HG02759 (cell line): Measurements from ENCODE around the gene BCL7B.
"Not testable (repeated sequence)": the region's sequence is repeated elsewhere in the genome, so short reads cannot be mapped to it uniquely, and the experiment has no call there.

Experiments used
- ATAC-seq: cut with Tn5 transposase; IDR thresholded peaks from one replicate; pipeline ENCODE4 v1.9.1; 2021; ENCODE audit warnings: mild to moderate bottlenecking, moderate library complexity; ENCODE audit not compliant: unreplicated experiment

BCL7B gene

DNA sequence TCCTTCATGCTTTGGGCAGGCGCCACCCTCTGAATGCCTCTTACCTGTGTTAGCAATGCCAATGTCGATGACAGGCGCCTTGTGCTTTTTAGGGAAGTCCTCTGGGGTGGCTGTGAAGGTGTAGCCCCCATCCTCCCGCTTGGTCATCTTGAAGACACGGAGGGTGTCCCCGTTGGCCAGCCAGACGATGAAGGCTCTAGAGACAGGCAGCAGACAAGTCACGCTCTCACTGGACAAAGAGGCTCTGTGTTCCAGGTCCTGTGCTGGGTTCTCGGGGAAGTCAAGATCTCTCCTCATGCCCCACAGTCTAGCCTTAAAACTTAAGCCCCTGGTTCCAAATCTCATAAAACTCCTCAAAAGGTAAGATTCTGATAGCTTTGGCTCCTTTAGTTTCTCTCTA, 15.8 kb upstream of the BCL7B start:
- ATAC-seq: no peak

DNA sequence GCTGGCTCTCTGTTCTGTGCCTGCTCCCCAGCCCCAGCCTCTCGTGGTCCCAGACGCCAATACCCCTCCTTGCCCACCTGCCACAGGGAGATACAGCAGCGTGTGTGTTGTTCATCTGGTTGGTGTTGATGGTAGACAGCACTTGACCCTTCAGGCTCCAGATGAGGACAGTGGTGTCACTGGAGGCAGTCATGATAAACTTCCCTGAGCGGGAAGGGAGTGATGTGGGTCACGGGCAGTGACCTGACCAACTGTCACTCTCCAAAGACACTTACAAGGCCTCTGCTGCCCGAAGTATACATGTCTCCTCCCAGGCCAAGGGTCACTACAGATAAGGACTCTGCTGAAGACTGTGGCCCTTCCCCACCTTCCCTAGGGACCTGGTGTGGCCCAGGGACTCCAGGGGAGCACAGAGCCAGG, 15.3 kb upstream of the BCL7B start:
- no peak for ATAC-seq

DNA sequence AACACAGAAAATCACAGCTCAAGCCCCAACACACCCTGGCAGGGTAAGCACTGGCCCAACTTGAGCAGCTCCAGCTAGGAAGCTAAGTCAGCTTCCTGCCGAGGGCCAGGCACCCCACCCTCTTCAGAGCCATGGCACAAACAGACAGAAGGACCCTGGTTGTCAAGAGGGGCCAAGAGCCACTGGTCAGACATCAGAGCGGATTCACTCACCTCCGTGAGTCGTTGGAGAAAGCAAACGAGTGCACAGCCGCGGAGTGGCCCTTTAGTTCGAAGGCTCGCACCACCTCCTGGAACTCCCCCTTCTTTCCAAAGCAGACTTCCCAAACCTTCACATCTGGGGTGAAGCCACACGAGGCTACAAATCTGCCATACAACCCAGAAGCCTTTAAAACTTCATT, 13.5 kb upstream of the BCL7B start:
- no peak for ATAC-seq

DNA sequence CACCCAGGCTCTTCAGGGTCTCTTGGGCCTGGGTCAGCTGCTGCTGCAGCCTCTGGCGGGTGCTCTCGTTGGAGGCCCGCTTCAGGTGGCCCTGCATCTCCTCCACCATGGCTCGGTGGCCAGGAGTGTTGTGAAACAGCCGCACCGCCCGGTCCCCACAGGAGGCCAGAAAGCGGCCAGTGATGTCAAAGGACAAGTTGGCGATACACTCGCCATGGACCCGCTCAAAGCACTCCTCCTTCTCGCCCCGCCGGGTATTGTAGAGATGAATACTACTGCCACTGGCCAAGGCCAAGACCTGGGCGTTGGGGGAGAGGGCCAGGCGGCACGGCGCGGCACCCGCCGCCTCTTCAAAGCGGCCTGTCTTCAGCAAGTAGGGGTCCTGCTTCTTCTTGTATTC, 13.0 kb upstream of the BCL7B start:
- ATAC-seq: no peak

DNA sequence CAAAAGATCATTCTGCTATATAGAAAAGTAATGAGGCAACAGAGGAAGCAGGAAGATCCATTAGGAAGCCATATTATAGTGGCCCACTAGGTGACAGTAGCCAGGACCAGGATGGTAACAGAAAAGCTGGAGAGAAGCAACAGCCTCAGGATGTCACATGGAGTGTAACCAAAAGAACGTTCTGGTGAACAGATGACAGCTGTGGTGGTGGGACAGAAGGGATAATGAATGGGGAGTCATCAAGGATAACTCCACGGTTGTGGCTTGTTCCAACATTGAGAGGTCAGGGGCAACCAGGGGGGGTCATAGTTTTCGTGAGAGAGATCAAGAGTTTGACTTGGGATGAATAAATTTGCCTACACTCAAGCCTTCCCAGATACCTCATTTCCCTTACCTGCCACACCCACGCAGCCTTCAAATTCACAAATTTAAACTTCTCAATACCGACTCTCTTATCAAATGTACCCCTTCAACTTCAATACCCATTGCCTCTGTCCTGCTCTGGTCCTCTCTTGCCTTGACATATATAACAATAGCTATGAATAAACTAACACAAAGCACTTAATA, 11.6 kb upstream of the BCL7B start:
- ATAC-seq: no peak

DNA sequence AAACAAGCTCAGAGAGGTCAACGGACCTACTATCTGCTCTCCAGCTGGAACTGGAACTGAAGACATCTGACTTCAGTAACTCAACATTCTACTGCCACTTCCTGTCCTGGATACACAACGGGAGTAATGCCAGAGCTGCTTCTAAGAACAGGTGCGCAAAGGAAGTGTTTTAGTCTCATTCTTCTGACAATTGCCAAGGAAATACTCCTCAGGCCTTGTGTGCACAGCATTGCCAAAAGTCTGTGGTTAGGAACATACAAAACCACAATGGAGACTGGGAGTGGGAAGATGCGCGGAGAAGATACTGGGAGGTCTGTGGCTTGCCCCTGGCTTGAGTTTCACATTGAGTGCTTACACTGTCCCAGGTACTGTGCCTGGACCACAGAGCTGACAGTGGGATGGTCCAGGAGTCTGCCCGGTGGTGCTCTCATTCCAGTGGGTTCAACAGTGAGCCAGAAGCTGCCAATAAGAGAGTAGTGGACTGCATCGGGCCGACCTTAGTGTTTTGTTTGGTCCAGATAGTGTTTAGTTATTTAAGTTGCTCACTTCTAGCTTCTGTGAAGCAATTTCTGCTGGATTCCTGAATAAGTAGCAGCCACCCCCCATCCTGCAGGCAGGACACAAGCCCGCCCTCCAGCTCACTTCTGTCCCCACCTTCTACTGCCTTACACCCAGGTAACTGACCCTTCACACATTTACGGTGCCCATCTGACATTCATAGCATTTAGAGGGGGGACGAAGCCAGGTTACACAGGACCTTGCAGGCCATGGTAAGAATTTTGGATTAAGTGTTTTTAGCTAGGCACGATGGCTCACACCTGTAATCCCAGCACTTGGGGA, 10.6 kb upstream of the BCL7B start:
- ATAC-seq: no peak

DNA sequence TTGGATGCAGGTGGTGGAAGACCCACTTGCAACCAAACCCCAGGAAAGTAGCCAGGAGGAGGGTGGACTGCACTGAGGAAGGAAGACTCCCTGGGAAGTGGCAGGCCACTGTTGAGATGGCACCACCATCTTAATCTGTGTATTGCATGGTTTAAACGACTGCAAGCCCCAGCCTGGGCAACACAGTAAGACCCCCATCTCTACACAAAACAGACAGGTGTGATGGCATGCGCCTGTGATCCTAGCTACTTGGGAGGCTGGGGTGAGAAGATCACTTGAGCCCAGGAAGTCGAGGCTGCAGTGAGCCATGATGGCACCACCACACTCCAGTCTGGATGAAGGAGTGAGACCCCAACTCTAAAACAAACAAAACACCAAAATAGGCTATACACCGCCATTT, 9.7 kb upstream of the BCL7B start:
- ATAC-seq: no peak

DNA sequence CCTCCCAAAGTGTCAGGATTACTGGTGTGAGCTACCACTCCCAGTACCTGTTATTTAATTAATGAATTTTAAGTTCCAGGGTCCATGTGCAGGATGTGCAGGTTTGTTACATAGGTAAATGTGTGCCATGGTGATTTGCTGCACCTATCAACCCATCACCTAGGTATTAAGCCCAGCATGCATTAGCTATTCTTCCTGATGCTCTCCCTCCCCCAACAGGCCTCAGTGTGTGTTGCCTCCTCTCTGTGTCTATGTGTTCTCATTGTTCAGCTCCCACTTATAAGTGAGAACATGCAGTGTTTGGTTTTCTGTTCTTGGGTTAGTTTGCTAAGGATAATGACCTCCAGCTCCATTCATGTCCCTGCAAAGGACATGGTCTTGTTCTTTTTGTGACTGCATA, 8.9 kb upstream of the BCL7B start:
- not testable (repeated sequence) for ATAC-seq

DNA sequence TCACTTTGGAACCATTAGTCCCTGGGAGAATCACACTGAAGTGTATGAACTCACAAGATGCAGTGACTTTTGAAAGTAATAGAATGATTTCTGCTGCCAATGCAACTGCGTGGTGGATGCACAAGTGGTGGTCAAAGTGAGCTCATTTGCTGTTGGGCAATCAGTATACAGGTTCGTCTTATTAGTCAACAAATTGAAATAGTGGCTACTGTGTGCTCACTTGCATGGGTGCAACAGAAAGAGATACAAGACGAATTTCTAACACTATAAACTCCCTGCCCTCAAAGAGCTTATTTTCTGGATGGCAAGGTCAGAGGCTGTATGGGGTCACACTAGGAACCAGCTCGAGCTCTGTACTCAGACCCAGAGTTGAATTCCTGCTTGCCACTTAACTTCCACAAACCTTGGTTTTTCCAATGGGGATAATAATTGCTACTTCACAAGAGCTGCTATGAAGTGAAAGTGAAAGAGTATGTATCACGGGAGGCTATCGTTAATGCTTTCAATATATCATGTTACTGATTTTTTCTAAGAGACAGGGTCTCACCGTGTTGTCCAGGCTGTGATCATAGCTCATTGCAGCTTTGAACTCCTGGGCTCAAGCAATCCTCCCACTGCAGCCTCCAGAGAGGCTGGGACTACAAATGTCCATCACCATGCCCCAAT, 8.3 kb upstream of the BCL7B start:
- ATAC-seq: no peak

DNA sequence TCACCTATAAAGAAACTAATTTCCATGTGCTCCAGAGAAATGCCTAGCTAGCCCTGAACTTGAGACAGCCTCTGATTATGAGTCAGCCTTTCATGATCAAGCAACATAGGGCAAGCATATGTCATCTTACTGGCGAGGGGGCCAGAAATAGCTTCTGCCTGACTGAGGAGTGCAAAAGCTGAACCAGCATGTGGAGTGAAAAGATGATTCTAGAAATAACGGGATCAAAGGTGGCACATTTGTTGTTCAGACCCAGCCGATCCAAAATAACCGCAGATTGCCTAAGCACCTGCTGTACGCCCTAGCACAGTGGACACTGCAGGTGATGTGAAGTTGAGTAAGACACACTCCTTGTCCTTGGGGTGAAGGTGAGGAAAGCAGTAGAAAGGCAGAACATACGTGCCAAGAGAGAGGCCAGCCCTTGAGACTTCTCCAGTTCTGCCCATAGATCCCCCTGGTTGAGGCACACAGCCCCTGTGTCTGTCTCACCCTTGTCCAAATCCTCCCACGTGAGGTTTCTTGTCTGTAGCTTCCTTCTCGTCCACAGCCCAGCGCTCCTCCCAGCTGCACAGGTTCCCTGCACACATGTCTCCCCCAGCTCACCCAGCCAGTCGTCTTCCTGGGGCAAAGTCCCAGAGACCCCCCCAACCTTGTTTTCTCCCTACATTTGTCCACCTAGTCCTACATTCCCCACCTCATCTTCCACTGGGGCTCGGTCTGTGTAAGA, 2.8 kb upstream of the BCL7B start:
- no peak for ATAC-seq

DNA sequence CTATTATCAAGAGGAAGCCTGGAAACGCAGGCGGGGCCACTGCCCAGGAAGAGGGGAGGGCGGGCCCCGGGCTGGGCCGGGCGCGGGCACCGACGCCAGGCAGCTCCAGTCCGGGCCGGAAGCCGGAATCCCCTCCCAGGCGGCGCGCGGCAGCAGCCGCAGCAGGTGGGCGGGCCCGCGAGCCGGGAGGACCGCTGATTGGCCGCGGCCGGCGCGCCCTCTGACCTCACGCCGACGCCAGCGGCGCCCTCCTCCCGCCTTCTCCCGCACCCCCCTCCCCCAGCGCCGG, 438 bp downstream of the BCL7B start:
- peak; percentile 91 for ATAC-seq

DNA sequence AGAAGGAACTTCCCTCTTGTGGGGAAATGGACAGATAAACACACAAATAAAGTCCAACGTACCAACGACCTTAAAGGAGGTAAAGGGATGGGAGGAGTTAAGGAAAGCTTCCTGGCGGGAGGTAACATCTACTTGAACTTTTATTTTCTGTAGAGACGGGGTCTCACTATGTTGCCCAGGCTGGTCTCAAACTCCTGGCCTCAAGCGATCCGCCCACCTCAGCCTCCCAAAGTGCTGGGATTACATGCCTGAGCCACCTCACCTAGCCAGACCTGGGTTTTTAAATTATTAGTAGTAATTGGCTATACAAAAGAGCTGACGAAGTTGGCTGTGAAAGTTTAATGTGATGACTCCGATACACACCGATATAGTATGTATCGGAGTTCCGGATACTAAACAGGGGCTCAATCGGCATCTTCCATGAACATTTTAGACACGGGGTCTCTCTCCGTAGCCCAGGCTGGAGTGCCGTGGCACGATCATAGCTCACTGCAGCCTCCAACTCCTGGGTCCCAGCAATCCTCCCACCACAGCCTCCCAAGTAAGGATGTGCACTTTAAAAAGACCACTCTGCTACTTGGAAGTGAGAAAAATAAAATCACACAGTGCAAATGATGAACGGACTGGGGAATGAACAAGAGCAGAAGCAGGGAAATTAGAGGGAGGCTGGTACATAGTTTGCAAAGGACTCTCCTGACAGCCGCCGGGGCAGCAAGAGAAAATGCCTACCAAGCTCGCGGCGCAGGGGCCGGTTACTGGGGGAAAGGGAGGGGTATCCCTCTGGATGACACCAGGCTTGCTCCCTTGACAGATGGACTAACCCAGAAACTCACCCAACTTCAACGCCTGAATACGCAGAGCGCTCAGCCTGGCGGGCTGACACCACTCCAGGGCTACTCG, 1.0 kb downstream of the BCL7B start:
- ATAC-seq: no peak

DNA sequence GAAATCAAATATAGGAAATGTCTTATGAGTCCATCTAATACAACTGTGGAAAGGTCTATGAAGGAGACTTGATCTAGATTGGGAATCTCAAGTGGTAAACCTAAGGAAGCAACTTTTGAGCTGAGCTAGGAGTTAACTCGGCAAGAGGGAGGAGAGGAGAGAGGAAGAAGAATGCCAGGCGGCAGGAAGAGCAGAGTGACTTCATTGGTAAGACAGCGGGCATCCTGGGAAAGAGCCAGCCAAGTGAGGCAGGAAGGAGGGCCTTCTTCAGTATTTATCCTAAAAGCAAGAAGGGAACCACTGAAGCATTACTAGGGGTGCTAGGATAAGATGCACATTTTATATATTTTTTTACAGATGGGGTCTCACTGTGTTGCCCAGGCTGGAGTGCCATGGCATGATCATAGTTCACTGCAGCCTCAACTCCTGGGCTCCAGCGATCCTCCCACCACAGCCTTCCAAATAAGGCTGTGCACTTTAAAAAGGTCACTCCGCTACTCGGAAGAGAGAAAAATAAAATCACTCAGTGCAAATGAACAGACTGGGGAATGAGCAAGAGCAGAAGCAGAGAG, 2.0 kb downstream of the BCL7B start:
- ATAC-seq: no peak

DNA sequence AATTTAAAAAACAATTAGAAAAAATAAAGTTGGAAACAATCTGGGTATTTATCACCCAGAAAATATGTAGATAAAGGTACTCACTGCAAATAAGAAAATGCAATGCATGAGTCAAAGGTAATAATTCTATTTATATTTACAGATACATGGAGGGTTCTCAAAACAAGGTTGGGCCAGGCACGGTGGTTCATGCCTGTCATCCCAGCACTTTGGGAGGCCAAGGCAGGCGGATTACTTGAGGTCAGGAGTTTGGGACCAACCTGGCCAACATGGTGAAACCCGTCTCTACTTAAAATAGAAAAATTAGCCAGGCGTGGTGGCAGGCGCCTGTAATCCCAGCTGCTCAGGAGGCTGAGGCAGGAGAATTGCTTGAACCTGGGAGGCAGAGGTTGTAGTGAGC, 7.4 kb downstream of the BCL7B start:
- not testable (repeated sequence) for ATAC-seq

DNA sequence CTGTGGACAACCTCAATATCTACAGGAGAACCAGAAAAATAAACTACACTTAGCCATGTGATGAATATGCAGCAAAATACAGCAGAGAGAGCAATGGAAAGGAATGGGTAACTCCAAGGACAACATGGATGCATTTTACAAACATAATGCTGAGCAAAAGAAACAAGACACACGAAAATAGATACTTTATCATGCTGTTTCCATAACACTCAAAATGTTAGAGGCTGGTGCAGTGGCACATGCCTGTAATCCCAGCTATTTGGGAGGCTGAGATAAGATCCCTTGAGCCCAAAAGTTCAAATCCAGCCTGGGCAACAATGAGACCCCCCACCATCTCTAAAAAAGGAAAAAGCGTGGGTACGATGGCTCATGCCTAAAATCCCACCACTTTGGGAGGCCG, 8.3 kb downstream of the BCL7B start:
- ATAC-seq: no peak

DNA sequence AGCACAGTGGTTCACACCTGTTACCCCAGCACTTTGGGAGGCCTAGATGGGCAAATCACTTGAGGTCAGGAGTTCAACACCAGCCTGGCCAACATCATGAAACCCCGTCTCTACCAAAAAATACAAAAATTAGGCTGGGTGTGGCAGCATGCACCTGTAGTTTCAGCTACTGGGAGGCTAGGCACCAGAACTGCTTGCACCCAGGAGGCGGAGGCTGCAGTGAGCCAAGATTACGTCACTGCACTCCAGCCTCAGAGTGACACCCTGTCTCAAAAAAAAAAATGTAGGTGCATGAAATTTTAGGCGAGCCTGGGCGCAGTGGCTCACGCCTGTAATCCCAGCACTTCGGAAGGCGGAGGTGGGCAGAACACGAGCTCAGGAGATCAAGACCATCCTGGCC, 9.6 kb downstream of the BCL7B start:
- no peak for ATAC-seq

DNA sequence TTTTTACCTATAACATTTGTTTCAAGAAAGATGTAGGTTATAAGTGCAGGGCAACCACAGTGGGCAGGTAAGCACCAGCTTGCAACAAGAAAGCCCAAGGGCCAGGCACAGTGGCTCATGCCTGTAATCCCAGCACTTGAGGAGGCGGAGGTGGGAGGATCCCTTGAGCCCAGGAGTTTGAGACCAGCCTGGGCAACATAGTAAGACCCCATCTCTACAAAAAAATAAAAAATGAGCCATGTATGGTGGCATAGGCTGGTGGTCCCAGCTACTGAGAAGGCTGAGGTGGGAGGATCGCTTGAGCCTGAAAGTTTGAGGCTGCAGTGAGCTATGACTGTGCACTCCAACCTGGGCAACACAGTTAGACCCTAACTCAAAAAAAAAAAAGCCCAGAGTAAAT, 12.8 kb downstream of the BCL7B start:
- no peak for ATAC-seq

DNA sequence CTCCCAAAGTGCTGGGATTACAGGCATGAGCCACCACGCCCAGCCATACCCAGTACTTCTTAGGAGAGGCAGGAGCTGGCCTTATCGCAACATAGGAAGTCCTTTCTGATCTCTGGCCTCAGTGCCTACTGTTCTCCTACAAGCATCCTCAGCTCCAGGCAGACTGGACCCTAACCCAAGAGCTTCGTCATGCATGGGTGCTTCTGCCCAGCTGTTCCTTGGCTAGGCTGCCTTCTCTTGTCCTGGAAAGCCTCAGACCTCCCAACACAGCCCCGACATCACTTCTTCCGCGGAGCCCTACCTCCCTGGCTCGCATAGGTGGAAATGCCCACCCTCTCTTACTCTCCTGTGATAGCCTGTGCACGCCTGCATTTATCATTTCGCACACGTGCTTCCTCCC, 15.8 kb downstream of the BCL7B start:
- ATAC-seq: no peak

DNA sequence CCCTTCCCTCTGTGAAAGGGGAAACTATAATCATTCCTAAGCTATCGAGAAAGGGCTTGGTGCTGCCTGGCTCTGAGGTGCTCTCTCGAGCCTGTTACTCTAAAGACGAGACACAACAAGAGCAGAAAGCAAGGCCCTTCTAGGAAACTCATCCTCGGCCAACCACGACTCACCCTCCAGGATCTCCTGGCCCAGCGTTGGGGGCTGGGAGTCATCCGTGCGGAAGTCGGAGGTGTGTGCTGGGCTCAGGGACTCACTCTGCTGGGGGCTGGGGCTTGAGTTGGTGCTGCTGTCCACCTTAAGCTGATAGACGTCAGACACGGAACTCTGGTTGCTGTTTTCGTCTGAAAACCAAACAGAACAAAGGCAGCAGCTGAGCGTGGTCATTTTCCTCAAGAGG, 17.8 kb downstream of the BCL7B start:
- ATAC-seq: no peak

DNA sequence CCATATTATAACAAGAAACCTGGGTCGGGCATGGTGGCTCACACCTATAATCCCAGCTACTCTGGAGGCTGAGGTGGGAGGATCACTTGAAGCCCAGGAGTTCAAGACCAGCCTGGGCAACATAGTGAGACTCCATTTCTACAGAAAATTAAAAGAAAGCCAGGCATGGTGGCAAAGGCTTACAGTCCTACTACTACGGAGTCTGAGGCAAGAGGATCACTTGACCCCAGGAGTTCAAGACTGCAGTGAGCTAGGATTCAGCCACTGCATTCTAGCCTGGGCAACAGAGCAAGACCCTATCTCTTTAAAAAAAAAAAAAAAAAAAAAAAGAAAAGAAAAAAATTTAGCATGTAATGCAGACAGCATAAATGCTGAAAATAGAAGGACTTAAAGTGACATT, 19.0 kb downstream of the BCL7B start:
- ATAC-seq: not testable (repeated sequence)
